GM15510 (cell line): Measurements from ENCODE around the gene ATP5PF.

Experiments
- POLR2A ChIP-seq: IDR thresholded peaks from 3 replicates; pipeline ENCODE4 v1.6.1; 2011; ENCODE audit warnings: borderline replicate concordance; ENCODE audit not compliant: insufficient read length; ENCODE audit errors: extremely low read depth

ATP5PF gene

GRCh38 chr21:25734904-25735645 is at the start of gene ATP5PF, which contains the start of gene GABPA:
Gene ATP5PF (minus strand): TSS chr21:25734904. CDS start chr21:25729794, 5,110 bp downstream.
Gene GABPA (plus strand): TSS chr21:25734972. CDS start chr21:25741599, 6,627 bp downstream.
- peak; percentile 45 for TF ChIP-seq POLR2A

- TF ChIP-seq POLR2A, result no peak
These were observed 41.7 kb upstream of the ATP5PF start for GRCh38 chr21:25776440-25776839.

GRCh38 chr21:25772686-25773085 is 38.0 kb upstream of the ATP5PF start:
- no peak for TF ChIP-seq POLR2A

GRCh38 chr21:25767921-25768320 is 33.2 kb upstream of the ATP5PF start:
- TF ChIP-seq POLR2A, result no peak

- TF ChIP-seq POLR2A, result no peak
These were observed 29.4 kb upstream of the ATP5PF start for GRCh38 chr21:25764065-25764464.

GRCh38 chr21:25760677-25761076 is 26.0 kb upstream of the ATP5PF start:
- TF ChIP-seq POLR2A, result no peak

- TF ChIP-seq POLR2A, result no peak
These were observed 25.4 kb upstream of the ATP5PF start for GRCh38 chr21:25760061-25760460.

- TF ChIP-seq POLR2A, result no peak
These were observed 24.9 kb upstream of the ATP5PF start for GRCh38 chr21:25759573-25759972.

- TF ChIP-seq POLR2A, result no peak
These were observed 22.8 kb upstream of the ATP5PF start for GRCh38 chr21:25757531-25757930.

- no peak for TF ChIP-seq POLR2A
These were observed 21.7 kb upstream of the ATP5PF start for GRCh38 chr21:25756190-25756932.

- TF ChIP-seq POLR2A, result no peak
These were observed 17.7 kb upstream of the ATP5PF start for GRCh38 chr21:25752416-25752815.

GRCh38 chr21:25750085-25750484 is 15.4 kb upstream of the ATP5PF start:
- no peak for TF ChIP-seq POLR2A

- no peak for TF ChIP-seq POLR2A
These were observed 10.2 kb upstream of the ATP5PF start for GRCh38 chr21:25744854-25745253.

GRCh38 chr21:25742900-25743299 is 8.2 kb upstream of the ATP5PF start:
- no peak for TF ChIP-seq POLR2A

GRCh38 chr21:25737421-25737820 is 2.7 kb upstream of the ATP5PF start:
- no peak for TF ChIP-seq POLR2A
